ENCODE results near the gene TECPR2. TPM values are rescaled to one million over a fixed set of nuclear protein-coding genes. Genes with fewer than 3 reads are reported as not detected.

Gene TECPR2
- polyA plus RNA-seq, 1 donor (not counting 4 experiments of a cell fraction or from before 2014, with no cell fraction given): 8.3 TPM

- Histone ChIP-seq H3K4me3 (ENCODE audit: control insufficient read depth in 2 of 3, extremely low read depth in 1 of 3, insufficient read depth in 2 of 3, low read depth in 1 of 3, low read length in 3 of 3) (no peak overlapping the region), H3K4me1 (ENCODE audit: control insufficient read depth, extremely low read depth, insufficient read depth, low read length) (no peaks in the 10 kb centered on the region), H3K36me3 (ENCODE audit: control insufficient read depth in 2 of 2, extremely low read depth in 1 of 2, insufficient read depth in 2 of 2, low read length in 2 of 2) (peaks cover 7 to 10% of the 10 kb centered on the region in 2 experiments), H3K9ac (ENCODE audit: control insufficient read depth, extremely low read depth, insufficient read depth, low read length) (no peak overlapping the region), H2AFZ (ENCODE audit: control insufficient read depth, low read length) (no peak overlapping the region), H4K20me1 (ENCODE audit: control insufficient read depth, extremely low read depth, insufficient read depth, low read length) (no peaks in the 10 kb centered on the region), H3K79me2 (ENCODE audit: control insufficient read depth, insufficient read depth, low read length) (no peaks in the 10 kb centered on the region), H3K4me2 (ENCODE audit: control insufficient read depth, extremely low read depth, insufficient read depth, low read depth, low read length) (no peak overlapping the region), H3K27ac (ENCODE audit: control insufficient read depth, insufficient read depth, low read length) (no peak overlapping the region), H3K27me3 (ENCODE audit: control insufficient read depth, extremely low read depth, insufficient read depth, low read length) (no peaks in the 10 kb centered on the region), H3K9me1 (ENCODE audit: control insufficient read depth, extremely low read depth, insufficient read depth, low read length) (no peaks in the 10 kb centered on the region), H3K9me3 (ENCODE audit: control insufficient read depth, low read depth, low read length) (no peaks in the 10 kb centered on the region)
- no peak for FAIRE-seq
- dilution Hi-C loops (cut with MboI; ENCODE audit: extremely low pct_ligation_motif_present, low sequenced_read_pairs): no loop called here
- no peak for TF ChIP-seq EZH2 (IDR thresholded peaks at IDR 0.05; ENCODE audit: low read length)
- TF ChIP-seq, protein P1, sequence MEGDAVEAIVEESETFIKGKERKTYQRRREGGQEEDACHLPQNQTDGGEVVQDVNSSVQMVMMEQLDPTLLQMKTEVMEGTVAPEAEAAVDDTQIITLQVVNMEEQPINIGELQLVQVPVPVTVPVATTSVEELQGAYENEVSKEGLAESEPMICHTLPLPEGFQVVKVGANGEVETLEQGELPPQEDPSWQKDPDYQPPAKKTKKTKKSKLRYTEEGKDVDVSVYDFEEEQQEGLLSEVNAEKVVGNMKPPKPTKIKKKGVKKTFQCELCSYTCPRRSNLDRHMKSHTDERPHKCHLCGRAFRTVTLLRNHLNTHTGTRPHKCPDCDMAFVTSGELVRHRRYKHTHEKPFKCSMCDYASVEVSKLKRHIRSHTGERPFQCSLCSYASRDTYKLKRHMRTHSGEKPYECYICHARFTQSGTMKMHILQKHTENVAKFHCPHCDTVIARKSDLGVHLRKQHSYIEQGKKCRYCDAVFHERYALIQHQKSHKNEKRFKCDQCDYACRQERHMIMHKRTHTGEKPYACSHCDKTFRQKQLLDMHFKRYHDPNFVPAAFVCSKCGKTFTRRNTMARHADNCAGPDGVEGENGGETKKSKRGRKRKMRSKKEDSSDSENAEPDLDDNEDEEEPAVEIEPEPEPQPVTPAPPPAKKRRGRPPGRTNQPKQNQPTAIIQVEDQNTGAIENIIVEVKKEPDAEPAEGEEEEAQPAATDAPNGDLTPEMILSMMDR (optimal IDR thresholded peaks at IDR 0.05 in 1 of 3, IDR thresholded peaks at IDR 0.05 in 1 of 3, conservative IDR thresholded peaks at IDR 0.05 in 1 of 3; ENCODE audit: extremely low read depth in 1 of 3, insufficient read depth in 2 of 3, low read length in 3 of 3): no peak
- DNase-seq (ENCODE audit: low read depth, low spot score): no peak
Measured at GRCh38 chr14:102427642-102428041, 64.9 kb downstream of the TECPR2 start.

DNA sequence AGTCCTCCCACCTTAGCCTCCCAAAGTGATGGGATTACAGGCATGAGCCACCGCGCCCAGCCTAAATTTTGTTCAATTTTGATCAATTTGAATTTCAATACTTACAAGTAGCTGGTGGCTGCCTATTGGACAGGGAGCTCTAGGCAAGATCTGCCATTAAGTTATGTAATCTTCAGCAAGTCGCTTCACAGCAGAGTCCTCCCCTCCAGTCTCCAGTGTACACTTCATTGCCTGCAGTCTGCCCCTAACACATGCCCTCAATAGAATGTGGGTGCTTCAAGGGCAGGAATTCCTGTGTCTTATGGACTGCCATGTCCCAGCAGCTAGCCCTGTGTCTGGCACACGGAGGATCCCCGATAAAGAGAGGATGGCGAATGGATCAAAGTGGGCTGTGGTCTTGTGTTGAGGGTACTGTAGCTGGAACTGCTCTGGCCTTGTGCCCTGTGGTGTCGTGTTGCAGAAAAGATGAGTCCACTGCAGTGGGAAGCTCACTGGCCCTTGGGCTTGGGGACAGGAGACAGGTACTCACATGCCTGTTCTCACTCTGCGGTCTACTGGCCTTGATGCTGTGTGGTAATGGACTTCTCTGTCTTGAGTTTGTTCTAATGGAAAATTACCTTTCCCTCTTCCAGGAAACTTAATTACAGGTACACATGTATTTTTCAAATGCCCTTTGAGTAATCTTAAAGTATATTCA is 67.6 kb downstream of the TECPR2 start:
- no peak for DNase-seq (ENCODE audit: low read depth, low spot score)
- peaks cover 7 to 12% of the 10 kb centered on the region in 2 experiments for H3K36me3 ChIP-seq (ENCODE audit: control insufficient read depth in 2 of 2, extremely low read depth in 1 of 2, insufficient read depth in 2 of 2, low read length in 2 of 2)

More for the DNA sequence above, 67.6 kb downstream of the TECPR2 start:
- Histone ChIP-seq H3K9me3 (ENCODE audit: control insufficient read depth, low read depth, low read length) (no peaks in the 10 kb centered on the region), H3K4me3 (ENCODE audit: control insufficient read depth in 2 of 3, extremely low read depth in 1 of 3, insufficient read depth in 2 of 3, low read depth in 1 of 3, low read length in 3 of 3) (no peak overlapping the region), H3K4me2 (ENCODE audit: control insufficient read depth, extremely low read depth, insufficient read depth, low read depth, low read length) (no peak overlapping the region), H3K27me3 (ENCODE audit: control insufficient read depth, extremely low read depth, insufficient read depth, low read length) (no peaks in the 10 kb centered on the region), H2AFZ (ENCODE audit: control insufficient read depth, low read length) (no peak overlapping the region), H3K4me1 (ENCODE audit: control insufficient read depth, extremely low read depth, insufficient read depth, low read length) (no peaks in the 10 kb centered on the region), H3K27ac (ENCODE audit: control insufficient read depth, insufficient read depth, low read length) (no peak overlapping the region), H3K79me2 (ENCODE audit: control insufficient read depth, insufficient read depth, low read length) (no peaks in the 10 kb centered on the region), H3K9me1 (ENCODE audit: control insufficient read depth, extremely low read depth, insufficient read depth, low read length) (no peaks in the 10 kb centered on the region), H3K9ac (ENCODE audit: control insufficient read depth, extremely low read depth, insufficient read depth, low read length) (no peak overlapping the region), H4K20me1 (ENCODE audit: control insufficient read depth, extremely low read depth, insufficient read depth, low read length) (no peaks in the 10 kb centered on the region)
- dilution Hi-C loops (cut with MboI; ENCODE audit: extremely low pct_ligation_motif_present, low sequenced_read_pairs): no loop called here
- no peak for TF ChIP-seq EZH2 (IDR thresholded peaks at IDR 0.05; ENCODE audit: low read length)
- TF ChIP-seq, protein P1 (optimal IDR thresholded peaks at IDR 0.05 in 1 of 3, IDR thresholded peaks at IDR 0.05 in 1 of 3, conservative IDR thresholded peaks at IDR 0.05 in 1 of 3; ENCODE audit: extremely low read depth in 1 of 3, insufficient read depth in 2 of 3, low read length in 3 of 3): no peak
- no peak for FAIRE-seq
